Measurements from ENCODE around the gene MTHFD1L.

DNA sequence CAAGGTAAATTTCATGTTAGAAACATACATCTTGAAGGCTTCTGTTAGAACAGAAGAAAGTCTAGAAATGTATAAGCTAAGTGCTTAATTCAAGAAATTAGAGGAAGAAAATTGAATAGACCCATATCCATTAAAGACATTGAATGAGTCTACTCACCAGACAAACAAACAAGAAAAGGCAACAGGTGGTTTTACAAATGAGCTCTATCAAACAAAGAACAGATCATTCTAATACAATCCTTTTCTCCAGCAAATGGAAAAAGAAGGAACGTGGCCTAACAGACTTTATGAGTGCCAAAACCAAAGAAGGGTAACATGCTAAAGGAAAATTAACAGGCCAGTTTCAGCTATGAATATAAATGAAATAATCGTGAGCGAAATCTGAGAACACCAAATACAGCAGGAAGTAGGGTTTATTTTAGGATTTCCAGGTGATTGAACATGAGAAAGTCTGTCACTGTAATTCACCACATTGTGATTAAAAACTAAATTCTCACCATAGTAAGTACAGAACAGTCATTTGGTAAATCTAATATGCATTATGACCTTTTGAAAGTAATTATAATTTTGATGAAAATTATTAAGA lies 22.6 kb downstream of the MTHFD1L start:
- TF ChIP-seq, protein P1, sequence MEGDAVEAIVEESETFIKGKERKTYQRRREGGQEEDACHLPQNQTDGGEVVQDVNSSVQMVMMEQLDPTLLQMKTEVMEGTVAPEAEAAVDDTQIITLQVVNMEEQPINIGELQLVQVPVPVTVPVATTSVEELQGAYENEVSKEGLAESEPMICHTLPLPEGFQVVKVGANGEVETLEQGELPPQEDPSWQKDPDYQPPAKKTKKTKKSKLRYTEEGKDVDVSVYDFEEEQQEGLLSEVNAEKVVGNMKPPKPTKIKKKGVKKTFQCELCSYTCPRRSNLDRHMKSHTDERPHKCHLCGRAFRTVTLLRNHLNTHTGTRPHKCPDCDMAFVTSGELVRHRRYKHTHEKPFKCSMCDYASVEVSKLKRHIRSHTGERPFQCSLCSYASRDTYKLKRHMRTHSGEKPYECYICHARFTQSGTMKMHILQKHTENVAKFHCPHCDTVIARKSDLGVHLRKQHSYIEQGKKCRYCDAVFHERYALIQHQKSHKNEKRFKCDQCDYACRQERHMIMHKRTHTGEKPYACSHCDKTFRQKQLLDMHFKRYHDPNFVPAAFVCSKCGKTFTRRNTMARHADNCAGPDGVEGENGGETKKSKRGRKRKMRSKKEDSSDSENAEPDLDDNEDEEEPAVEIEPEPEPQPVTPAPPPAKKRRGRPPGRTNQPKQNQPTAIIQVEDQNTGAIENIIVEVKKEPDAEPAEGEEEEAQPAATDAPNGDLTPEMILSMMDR (IDR thresholded peaks at IDR 0.05): no peak
- TF ChIP-seq POLR2A (IDR thresholded peaks at IDR 0.05): no peak
